ENCODE data around the gene UMOD. TPM values are rescaled to one million over a fixed set of nuclear protein-coding genes. Genes with fewer than 3 reads are reported as not detected.

The UMOD gene
- polyA plus RNA-seq, 3 donors = not detected

GRCh38 chr16:20323591-20324117 is 28.9 kb downstream of the UMOD start:
- Histone ChIP-seq H3K79me2 (ENCODE audit: insufficient read depth, low read length) (no peaks in the 10 kb centered on the region), H4K20me1 (ENCODE audit: insufficient read depth, low read length) (no peaks in the 10 kb centered on the region), H3K4me3 (replicated peaks in 1 of 3; ENCODE audit: low read depth in 2 of 3, low read length in 3 of 3) (no peak overlapping the region), H2AFZ (ENCODE audit: insufficient read depth, low read depth, low read length, poor library complexity, severe bottlenecking) (no peak overlapping the region), H3K4me2 (replicated peaks; ENCODE audit: extremely low read depth, low read length, poor library complexity, severe bottlenecking) (no peak overlapping the region), H3K9me3 (replicated peaks in 1 of 2; ENCODE audit: control insufficient read depth in 1 of 2, insufficient read depth in 1 of 2, low read length in 2 of 2) (no peaks in the 10 kb centered on the region), H3K27me3 (ENCODE audit: control insufficient read depth in 2 of 2, insufficient read depth in 2 of 2, low read length in 2 of 2) (no peaks in the 10 kb centered on the region), H3K27ac (ENCODE audit: low read depth in 1 of 2, low read length in 2 of 2) (no peak overlapping the region), H3K4me1 (ENCODE audit: control insufficient read depth in 1 of 2, insufficient read depth in 2 of 2, low read length in 2 of 2) (no peaks in the 10 kb centered on the region), H3K36me3 (replicated peaks in 1 of 2; ENCODE audit: control insufficient read depth in 1 of 2, insufficient read depth in 2 of 2, low read length in 2 of 2) (no peaks in the 10 kb centered on the region), H3K9ac (ENCODE audit: insufficient read depth, low read length, poor library complexity, severe bottlenecking) (no peak overlapping the region)
- WGBS (ENCODE audit: insufficient coverage) = 74% methylated on average over 6 of the region's 9 CpGs
- no peak for TF ChIP-seq CTCF (IDR thresholded peaks at IDR 0.05)
- DNase-seq = no peak
- intact Hi-C loops (cut with micrococcal nuclease) = no loop called here
- Mint-ChIP-seq H3K27me3 (ENCODE audit: low read depth in 3 of 3) (peaks cover 3 to 4% (median 3%) of the 10 kb centered on the region in 3 donors), H3K27ac (no peak overlapping the region), H3K4me3 (no peak overlapping the region), H3K9me3 (peaks cover 0 to 6% (median 0%) of the 10 kb centered on the region in 7 donors), H3K36me3 (no peaks in the 10 kb centered on the region), H3K4me1 (no peaks in the 10 kb centered on the region)

- H3K27ac Mint-ChIP-seq = no peak overlapping the region
- no peak for TF ChIP-seq CTCF (IDR thresholded peaks at IDR 0.05)
- intact Hi-C loops (cut with micrococcal nuclease) = no loop called here
- H3K9me3 Mint-ChIP-seq = peaks cover 0 to 6% (median 0%) of the 10 kb centered on the region in 7 donors
- H3K36me3 ChIP-seq (replicated peaks in 1 of 2; ENCODE audit: control insufficient read depth in 1 of 2, insufficient read depth in 2 of 2, low read length in 2 of 2) = no peaks in the 10 kb centered on the region
- H3K4me1 ChIP-seq (ENCODE audit: control insufficient read depth in 1 of 2, insufficient read depth in 2 of 2, low read length in 2 of 2) = no peaks in the 10 kb centered on the region
- peaks cover 3 to 4% (median 3%) of the 10 kb centered on the region in 3 donors for H3K27me3 Mint-ChIP-seq (ENCODE audit: low read depth in 3 of 3)
- 100% methylated on average over 1 of the region's 4 CpGs for WGBS (ENCODE audit: insufficient coverage)
- no peaks in the 10 kb centered on the region for H3K4me1 Mint-ChIP-seq
- no peak overlapping the region for H3K4me3 ChIP-seq (replicated peaks in 1 of 3; ENCODE audit: low read depth in 2 of 3, low read length in 3 of 3)
- no peak overlapping the region for H3K4me2 ChIP-seq (replicated peaks; ENCODE audit: extremely low read depth, low read length, poor library complexity, severe bottlenecking)
- H3K27me3 ChIP-seq (ENCODE audit: control insufficient read depth in 2 of 2, insufficient read depth in 2 of 2, low read length in 2 of 2) = no peaks in the 10 kb centered on the region
- no peaks in the 10 kb centered on the region for H3K36me3 Mint-ChIP-seq
- no peak overlapping the region for H2AFZ ChIP-seq (ENCODE audit: insufficient read depth, low read depth, low read length, poor library complexity, severe bottlenecking)
- no peak overlapping the region for H3K27ac ChIP-seq (ENCODE audit: low read depth in 1 of 2, low read length in 2 of 2)
- no peaks in the 10 kb centered on the region for H4K20me1 ChIP-seq (ENCODE audit: insufficient read depth, low read length)
- no peaks in the 10 kb centered on the region for H3K9me3 ChIP-seq (replicated peaks in 1 of 2; ENCODE audit: control insufficient read depth in 1 of 2, insufficient read depth in 1 of 2, low read length in 2 of 2)
- H3K79me2 ChIP-seq (ENCODE audit: insufficient read depth, low read length) = no peaks in the 10 kb centered on the region
- no peak overlapping the region for H3K9ac ChIP-seq (ENCODE audit: insufficient read depth, low read length, poor library complexity, severe bottlenecking)
- no peak overlapping the region for H3K4me3 Mint-ChIP-seq
- DNase-seq = no peak
Observed at GRCh38 chr16:20322696-20323095, 29.8 kb downstream of the UMOD start.
